Endothelial cell (in vitro differentiated cells): ENCODE results near the gene PRKCZ. TPM values are rescaled to one million over a fixed set of nuclear protein-coding genes. Genes with fewer than 3 reads are reported as not detected.

Source experiments
- DNase-seq: peaks from one replicate; pipeline ENCODE4 v3.0.0; 2021; ENCODE audit warnings: low spot score
- H3K27ac Mint-ChIP-seq: one replicate; pipeline ENCODE4 v1.8.0; 2021; ENCODE audit warnings: mixed read lengths, inconsistent platforms; ENCODE audit not compliant: unreplicated experiment
- H3K27me3 Mint-ChIP-seq: one replicate; pipeline ENCODE4 v1.8.0; 2021; ENCODE audit warnings: mild to moderate bottlenecking, moderate library complexity, mixed read lengths, inconsistent platforms; ENCODE audit not compliant: unreplicated experiment
- H3K36me3 Mint-ChIP-seq: one replicate; pipeline ENCODE4 v1.8.0; 2021; ENCODE audit warnings: mild to moderate bottlenecking, low read depth, mixed read lengths, inconsistent platforms; ENCODE audit not compliant: unreplicated experiment
- H3K4me1 Mint-ChIP-seq: one replicate; pipeline ENCODE4 v1.8.0; 2021; ENCODE audit warnings: mild to moderate bottlenecking, mixed read lengths, inconsistent platforms; ENCODE audit not compliant: unreplicated experiment
- H3K4me3 Mint-ChIP-seq: one replicate; pipeline ENCODE4 v1.8.0; 2021; ENCODE audit warnings: mild to moderate bottlenecking, mixed read lengths, inconsistent platforms; ENCODE audit not compliant: unreplicated experiment
- H3K9me3 Mint-ChIP-seq: one replicate; pipeline ENCODE4 v1.8.0; 2021; ENCODE audit warnings: mixed read lengths, inconsistent platforms; ENCODE audit not compliant: unreplicated experiment
- CTCF ChIP-seq: fragments of 200-600 bp; sonication (generic); IDR thresholded peaks from one replicate; pipeline ENCODE4 v1.5.0; 2021; ENCODE audit warnings: antibody characterized with exemption; ENCODE audit not compliant: unreplicated experiment
- total RNA-seq: library from RNA; stranded (reverse); fragmentation: NEBNext Ultra II Directional; extraction: Animal tissue kit (Norgen Biotek cat#: 25700); gene quantifications from one replicate; pipeline ENCODE4 v1.2.1, GENCODE V29; 2021; ENCODE audit not compliant: unreplicated experiment

PRKCZ gene
- total RNA-seq, 1 donor from 2014 or later, result 23.1 TPM

GRCh38 chr1:2168090-2168489 is 117.9 kb downstream of the PRKCZ start:
- H3K27me3 Mint-ChIP-seq, result peaks cover 4% of the 10 kb centered on the region
- no peaks in the 10 kb centered on the region for H3K9me3 Mint-ChIP-seq
- H3K27ac Mint-ChIP-seq, result no peak overlapping the region
- DNase-seq, result no peak
- peak overlapping the region; percentile 18 for H3K4me3 Mint-ChIP-seq
- H3K4me1 Mint-ChIP-seq, result no peaks in the 10 kb centered on the region
- H3K36me3 Mint-ChIP-seq, result peaks cover 10% of the 10 kb centered on the region
- no peak for TF ChIP-seq CTCF

- H3K27ac Mint-ChIP-seq, result no peak overlapping the region
- no peak overlapping the region for H3K4me3 Mint-ChIP-seq
- no peaks in the 10 kb centered on the region for H3K9me3 Mint-ChIP-seq
- H3K36me3 Mint-ChIP-seq, result peaks cover 8% of the 10 kb centered on the region
- TF ChIP-seq CTCF, result no peak
- H3K27me3 Mint-ChIP-seq, result peaks cover 4% of the 10 kb centered on the region
- H3K4me1 Mint-ChIP-seq, result no peaks in the 10 kb centered on the region
- no peak for DNase-seq
Measured at GRCh38 chr1:2168535-2168934, 118.3 kb downstream of the PRKCZ start.

GRCh38 chr1:2169200-2169836 is 119.1 kb downstream of the PRKCZ start:
- TF ChIP-seq CTCF, result no peak
- Mint-ChIP-seq H3K36me3 (peaks cover 8% of the 10 kb centered on the region), H3K27me3 (peaks cover 4% of the 10 kb centered on the region), H3K4me1 (no peaks in the 10 kb centered on the region), H3K4me3 (no peak overlapping the region), H3K9me3 (no peaks in the 10 kb centered on the region), H3K27ac (no peak overlapping the region)
- DNase-seq, result no peak

- peaks cover 3% of the 10 kb centered on the region for H3K4me1 Mint-ChIP-seq
Measured at GRCh38 chr1:2170211-2170610, 120.0 kb downstream of the PRKCZ start.

More at GRCh38 chr1:2170211-2170610, 120.0 kb downstream of the PRKCZ start:
- Mint-ChIP-seq H3K27me3 (peaks cover 5% of the 10 kb centered on the region), H3K36me3 (peaks cover 12% of the 10 kb centered on the region), H3K4me3 (peak overlapping the region; percentile 76), H3K27ac (no peak overlapping the region), H3K9me3 (no peaks in the 10 kb centered on the region)
- DNase-seq, result no peak
- TF ChIP-seq CTCF, result no peak
